ENCODE measurements around the gene PLPP4. TPM values are rescaled to one million over a fixed set of nuclear protein-coding genes. Genes with fewer than 3 reads are reported as not detected.

The PLPP4 gene
- total and polyA plus RNA-seq, 10 of the 15 experiments (the other 5 are each of a cell fraction or from before 2014, with no cell fraction given) = 0.08 to 3.1 (median 0.26) TPM; not detected in 3

GRCh38 chr10:120610791-120611190, 153.8 kb downstream of the PLPP4 start:
- Histone ChIP-seq H3K27me3 (replicated peaks in 1 of 2; ENCODE audit: control insufficient read depth in 2 of 2, insufficient read depth in 2 of 2, low read length in 1 of 2) (no peaks in the 10 kb centered on the region), H3K9ac (ENCODE audit: control insufficient read depth, insufficient read depth, low read length) (no peak overlapping the region), H2AFZ (ENCODE audit: control insufficient read depth, low read depth, low read length) (no peak overlapping the region), H3K79me2 (ENCODE audit: control insufficient read depth, insufficient read depth, low read length) (no peaks in the 10 kb centered on the region), H3K9me3 (replicated peaks; ENCODE audit: control insufficient read depth, insufficient read depth, low read length) (peaks cover 7% of the 10 kb centered on the region; the same call in 2 of the 3 replicates), H3K4me2 (ENCODE audit: control insufficient read depth, insufficient read depth) (no peak overlapping the region), H3K36me3 (ENCODE audit: control insufficient read depth in 2 of 2, insufficient read depth in 2 of 2, low read length in 1 of 2) (no peaks in the 10 kb centered on the region), H3K4me1 (ENCODE audit: control insufficient read depth, insufficient read depth, low read length) (peaks cover 21% of the 10 kb centered on the region), H3K27ac (ENCODE audit: control insufficient read depth, insufficient read depth) (no peak overlapping the region), H3K4me3 (no peak overlapping the region), H4K20me1 (ENCODE audit: control insufficient read depth, insufficient read depth) (no peaks in the 10 kb centered on the region)
- ATAC-seq = no peak
- in situ Hi-C loops (cut with MboI) (no loop called here), intact Hi-C loops (cut with micrococcal nuclease; ENCODE audit: unreplicated experiment) (no loop called here)
- TF ChIP-seq POLR2AphosphoS2 (IDR thresholded peaks at IDR 0.05; ENCODE audit: low read depth, low read length) (no peak), SKIL (IDR thresholded peaks at IDR 0.05; ENCODE audit: low read depth, poor library complexity, severe bottlenecking) (no peak), PAX8 (IDR thresholded peaks at IDR 0.05) (no peak), TCF3 (IDR thresholded peaks at IDR 0.05; ENCODE audit: borderline replicate concordance, insufficient read depth, low read depth, low read length) (no peak), SREBF1 (IDR thresholded peaks at IDR 0.05; ENCODE audit: low read length) (no peak), ZBED1 (IDR thresholded peaks at IDR 0.05; ENCODE audit: borderline replicate concordance) (no peak), NR2C2 (IDR thresholded peaks at IDR 0.05; ENCODE audit: borderline replicate concordance, control insufficient read depth, insufficient read length, low read depth) (no peak), ZNF24 (IDR thresholded peaks at IDR 0.05) (no peak), BCL3 (IDR thresholded peaks at IDR 0.05; ENCODE audit: borderline replicate concordance, insufficient read depth, low read depth, low read length, poor library complexity, severe bottlenecking) (no peak), STAT3 (IDR thresholded peaks at IDR 0.05; ENCODE audit: low read depth, low read length) (no peak), ZZZ3 (IDR thresholded peaks at IDR 0.05; ENCODE audit: control insufficient read depth, insufficient read length, low read depth) (no peak)
- no peak for DNase-seq (ENCODE audit: low read depth, low spot score)
- ChIA-PET CTCF (interaction anchor here (1.3 to 1.5 kb wide), 2 partner anchors 11 to 188 kb away, joined by 3 read pairs; no protein-coding TSS in a partner anchor), RAD21 (ENCODE audit: unreplicated experiment) (no interaction called here), SMC1A (ENCODE audit: uncharacterized antibody, unreplicated experiment) (interaction anchor here (0.6 to 1.1 kb wide), 3 partner anchors 10 to 778 kb away, joined by 3 read pairs; no protein-coding TSS in a partner anchor), POLR2A (no interaction called here)
- no TSS peak for BruUV-seq (replicated peaks)
- FAIRE-seq = no peak

Measured in GM12878 (cell line).